Measurements from ENCODE around the gene SH3RF3.

Gene SH3RF3

DNA sequence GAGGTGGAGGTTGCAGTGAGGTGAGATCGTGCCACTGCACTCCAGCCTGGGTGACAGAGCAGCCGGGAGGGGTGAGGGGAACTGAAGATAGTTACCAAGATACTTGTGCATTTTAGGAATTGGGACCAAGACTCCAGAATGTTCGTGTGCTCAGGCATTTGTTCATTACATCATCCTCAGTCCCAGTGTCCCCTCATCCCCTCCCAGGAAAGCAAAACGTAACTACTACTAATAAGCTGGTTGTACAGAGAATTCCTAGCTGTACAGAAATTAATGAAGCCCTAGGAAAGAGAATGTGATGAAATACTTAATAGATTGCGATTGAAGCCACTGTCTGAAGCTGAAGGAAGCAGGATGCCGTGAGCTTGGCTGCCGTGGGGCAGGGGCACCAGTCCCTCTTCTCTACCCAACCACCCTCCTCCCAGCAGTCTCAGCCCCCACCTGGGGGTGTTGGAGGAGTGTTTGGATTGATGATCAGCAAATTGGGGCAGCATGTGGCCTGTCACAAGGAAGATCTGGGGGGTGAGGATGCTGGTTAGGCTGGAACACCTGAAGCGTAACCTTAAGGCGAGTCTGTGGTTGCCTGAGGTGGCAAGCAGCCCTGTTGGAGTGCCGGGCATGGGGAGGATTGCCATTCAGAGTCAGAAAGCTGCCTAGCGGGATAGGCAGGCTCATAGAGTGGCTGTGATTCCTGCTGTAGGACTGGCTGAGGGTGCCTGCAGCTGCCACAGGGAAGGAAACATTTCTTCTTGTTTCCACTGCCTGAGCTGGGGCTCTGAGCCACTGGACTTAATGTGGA lies 140.9 kb downstream of the SH3RF3 start:
- TF ChIP-seq, protein P1, sequence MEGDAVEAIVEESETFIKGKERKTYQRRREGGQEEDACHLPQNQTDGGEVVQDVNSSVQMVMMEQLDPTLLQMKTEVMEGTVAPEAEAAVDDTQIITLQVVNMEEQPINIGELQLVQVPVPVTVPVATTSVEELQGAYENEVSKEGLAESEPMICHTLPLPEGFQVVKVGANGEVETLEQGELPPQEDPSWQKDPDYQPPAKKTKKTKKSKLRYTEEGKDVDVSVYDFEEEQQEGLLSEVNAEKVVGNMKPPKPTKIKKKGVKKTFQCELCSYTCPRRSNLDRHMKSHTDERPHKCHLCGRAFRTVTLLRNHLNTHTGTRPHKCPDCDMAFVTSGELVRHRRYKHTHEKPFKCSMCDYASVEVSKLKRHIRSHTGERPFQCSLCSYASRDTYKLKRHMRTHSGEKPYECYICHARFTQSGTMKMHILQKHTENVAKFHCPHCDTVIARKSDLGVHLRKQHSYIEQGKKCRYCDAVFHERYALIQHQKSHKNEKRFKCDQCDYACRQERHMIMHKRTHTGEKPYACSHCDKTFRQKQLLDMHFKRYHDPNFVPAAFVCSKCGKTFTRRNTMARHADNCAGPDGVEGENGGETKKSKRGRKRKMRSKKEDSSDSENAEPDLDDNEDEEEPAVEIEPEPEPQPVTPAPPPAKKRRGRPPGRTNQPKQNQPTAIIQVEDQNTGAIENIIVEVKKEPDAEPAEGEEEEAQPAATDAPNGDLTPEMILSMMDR (IDR thresholded peaks at IDR 0.05; ENCODE audit: control insufficient read depth, extremely low read depth, insufficient read depth): no peak
- DNase-seq (ENCODE audit: low read depth): no peak
- H3K4me3 ChIP-seq (ENCODE audit: low read depth, low read length): no peak overlapping the region

- TF ChIP-seq, protein P1 (IDR thresholded peaks at IDR 0.05; ENCODE audit: control insufficient read depth, extremely low read depth, insufficient read depth): no peak
- H3K4me3 ChIP-seq (ENCODE audit: low read depth, low read length): no peak overlapping the region
- no peak for DNase-seq (ENCODE audit: low read depth)
Measured at GRCh38 chr2:109270505-109271312, 141.7 kb downstream of the SH3RF3 start.

DNA sequence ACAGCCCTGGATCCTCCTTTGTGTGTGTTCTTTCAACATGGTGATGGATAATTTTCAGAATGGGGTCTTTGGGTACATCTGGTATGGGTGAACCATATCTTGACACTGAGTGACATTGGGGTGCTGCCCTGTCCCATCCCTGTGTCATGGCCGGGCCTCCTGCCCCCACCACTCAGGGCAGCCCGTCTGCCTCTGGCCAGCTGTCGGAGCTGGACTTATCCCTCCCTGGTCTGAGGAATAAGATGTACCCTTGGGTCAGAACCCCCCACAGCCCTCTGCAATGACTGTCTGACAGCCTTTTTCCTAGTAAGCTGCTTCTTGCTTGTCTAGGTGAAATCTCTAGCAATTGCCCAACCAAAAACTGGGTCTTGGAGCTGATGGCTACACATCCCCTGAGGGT lies 142.9 kb downstream of the SH3RF3 start:
- H3K4me3 ChIP-seq (ENCODE audit: low read depth, low read length): no peak overlapping the region
- DNase-seq (ENCODE audit: low read depth): no peak
- TF ChIP-seq, protein P1 (IDR thresholded peaks at IDR 0.05; ENCODE audit: control insufficient read depth, extremely low read depth, insufficient read depth): no peak

- no peak for DNase-seq (ENCODE audit: low read depth)
- H3K4me3 ChIP-seq (ENCODE audit: low read depth, low read length): no peak overlapping the region
- TF ChIP-seq, protein P1 (IDR thresholded peaks at IDR 0.05; ENCODE audit: control insufficient read depth, extremely low read depth, insufficient read depth): no peak
Measured at GRCh38 chr2:109272461-109272860, 143.5 kb downstream of the SH3RF3 start.

DNA sequence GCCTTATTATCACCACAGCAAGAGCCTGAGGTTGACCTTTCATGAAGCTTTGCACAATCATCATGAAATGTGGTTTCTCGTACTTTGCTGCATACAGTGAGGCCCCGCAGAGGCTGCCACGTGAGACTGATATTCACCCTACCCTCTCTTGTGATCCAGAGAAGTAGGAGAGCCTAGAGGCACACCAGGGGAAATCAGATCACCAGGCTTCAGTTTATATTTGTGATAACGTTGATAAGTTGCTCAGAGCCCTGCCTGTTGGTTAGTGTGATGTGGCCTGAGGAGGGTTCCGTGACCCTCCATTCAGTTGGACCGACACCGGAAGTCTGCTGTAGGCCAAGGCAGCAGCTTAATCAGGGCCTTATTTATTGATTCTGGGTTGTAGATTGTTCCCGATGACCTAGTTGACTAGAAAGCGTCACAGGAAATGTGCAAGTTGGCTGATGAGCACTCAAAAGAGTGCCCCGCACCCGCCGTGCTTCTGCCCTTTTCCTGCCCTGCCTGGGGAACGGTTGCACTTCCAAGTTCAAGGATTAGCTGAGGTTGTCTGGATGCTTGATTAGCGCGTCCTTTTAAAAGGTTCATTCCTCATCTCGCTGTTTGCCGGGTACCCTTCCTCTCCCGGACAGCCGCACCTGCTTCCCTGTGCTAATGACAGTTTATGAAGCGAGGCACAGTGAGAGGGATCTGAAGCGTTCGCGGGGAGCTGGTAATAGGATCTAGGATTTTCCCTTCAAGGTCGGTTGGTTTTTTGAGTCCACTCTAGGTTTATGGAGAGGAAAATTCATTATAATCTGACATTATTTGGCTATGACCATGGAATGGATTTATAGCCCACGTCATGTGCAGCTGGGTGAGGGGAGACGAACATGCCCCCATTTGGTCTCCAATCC lies 146.4 kb downstream of the SH3RF3 start:
- DNase-seq (ENCODE audit: low read depth): no peak
- no peak overlapping the region for H3K4me3 ChIP-seq (ENCODE audit: low read depth, low read length)
- TF ChIP-seq, protein P1 (IDR thresholded peaks at IDR 0.05; ENCODE audit: control insufficient read depth, extremely low read depth, insufficient read depth): no peak

- no peak for DNase-seq (ENCODE audit: low read depth)
- TF ChIP-seq, protein P1 (IDR thresholded peaks at IDR 0.05; ENCODE audit: control insufficient read depth, extremely low read depth, insufficient read depth): no peak
- no peak overlapping the region for H3K4me3 ChIP-seq (ENCODE audit: low read depth, low read length)
Measured at GRCh38 chr2:109277406-109277805, 148.4 kb downstream of the SH3RF3 start.
